Measurements from ENCODE around the gene DAZAP1.

- TF ChIP-seq POLR2A (IDR thresholded peaks at IDR 0.05) = no peak
- no peak for TF ChIP-seq CTCF (IDR thresholded peaks at IDR 0.05)
- no peak for TF ChIP-seq EP300 (IDR thresholded peaks at IDR 0.05)
Observed at GRCh38 chr19:1438933-1439354, 31.6 kb downstream of the DAZAP1 start.

Data from ovary (tissue), 3 donors.